GM19035 (cell line): Measurements from ENCODE around the gene ZCCHC24.

Experiments
- ATAC-seq: cut with Tn5 transposase; IDR thresholded peaks from one replicate; pipeline ENCODE4 v1.9.1; 2021; ENCODE audit not compliant: unreplicated experiment

Gene ZCCHC24

GRCh38 chr10:79445161-79445976 lies at the start of gene ZCCHC24:
Gene ZCCHC24, minus strand, starts transcription at chr10:79445624. Its CDS starts 184 bp downstream, at chr10:79445440.
- peak; percentile 92 for ATAC-seq

- ATAC-seq, result no peak
Observed at GRCh38 chr10:79493806-79494205, 48.4 kb upstream of the ZCCHC24 start.

GRCh38 chr10:79492839-79493238 lies 47.4 kb upstream of the ZCCHC24 start:
- ATAC-seq, result no peak

- no peak for ATAC-seq
Observed at GRCh38 chr10:79492256-79492655, 46.8 kb upstream of the ZCCHC24 start.

GRCh38 chr10:79491143-79491835 lies 45.9 kb upstream of the ZCCHC24 start:
- no peak for ATAC-seq

GRCh38 chr10:79490400-79491142 lies 45.1 kb upstream of the ZCCHC24 start:
- ATAC-seq, result no peak

GRCh38 chr10:79488870-79489269 lies 43.4 kb upstream of the ZCCHC24 start:
- no peak for ATAC-seq

GRCh38 chr10:79488336-79488735 lies 42.9 kb upstream of the ZCCHC24 start:
- ATAC-seq, result no peak

- ATAC-seq, result no peak
Observed at GRCh38 chr10:79487296-79488194, 42.1 kb upstream of the ZCCHC24 start.

- no peak for ATAC-seq
Observed at GRCh38 chr10:79484476-79484875, 39.1 kb upstream of the ZCCHC24 start.

GRCh38 chr10:79483948-79484347 lies 38.5 kb upstream of the ZCCHC24 start:
- ATAC-seq, result no peak

GRCh38 chr10:79483299-79483698 lies 37.9 kb upstream of the ZCCHC24 start:
- no peak for ATAC-seq

- ATAC-seq, result no peak
Observed at GRCh38 chr10:79482741-79483140, 37.3 kb upstream of the ZCCHC24 start.

GRCh38 chr10:79482304-79482703 lies 36.9 kb upstream of the ZCCHC24 start:
- no peak for ATAC-seq

GRCh38 chr10:79479283-79479909 lies 34.0 kb upstream of the ZCCHC24 start:
- no peak for ATAC-seq

- no peak for ATAC-seq
Observed at GRCh38 chr10:79477456-79477855, 32.0 kb upstream of the ZCCHC24 start.

- ATAC-seq, result no peak
Observed at GRCh38 chr10:79476645-79477044, 31.2 kb upstream of the ZCCHC24 start.

- ATAC-seq, result no peak
Observed at GRCh38 chr10:79475877-79476276, 30.5 kb upstream of the ZCCHC24 start.

GRCh38 chr10:79475119-79475653 lies 29.8 kb upstream of the ZCCHC24 start:
- no peak for ATAC-seq
